HG02981 (cell line): ENCODE measurements around the gene ITPRID1.
A peak's percentile ranks its signal among the peaks of the same experiment; 100 is the strongest.

Source experiments
- ATAC-seq: cut with Tn5 transposase; IDR thresholded peaks from one replicate; pipeline ENCODE4 v1.9.1; 2021; ENCODE audit warnings: mild to moderate bottlenecking, moderate library complexity; ENCODE audit not compliant: unreplicated experiment

The ITPRID1 gene

GRCh38 chr7:31633467-31633866 lies 119.6 kb downstream of the ITPRID1 start:
- no peak for ATAC-seq

DNA sequence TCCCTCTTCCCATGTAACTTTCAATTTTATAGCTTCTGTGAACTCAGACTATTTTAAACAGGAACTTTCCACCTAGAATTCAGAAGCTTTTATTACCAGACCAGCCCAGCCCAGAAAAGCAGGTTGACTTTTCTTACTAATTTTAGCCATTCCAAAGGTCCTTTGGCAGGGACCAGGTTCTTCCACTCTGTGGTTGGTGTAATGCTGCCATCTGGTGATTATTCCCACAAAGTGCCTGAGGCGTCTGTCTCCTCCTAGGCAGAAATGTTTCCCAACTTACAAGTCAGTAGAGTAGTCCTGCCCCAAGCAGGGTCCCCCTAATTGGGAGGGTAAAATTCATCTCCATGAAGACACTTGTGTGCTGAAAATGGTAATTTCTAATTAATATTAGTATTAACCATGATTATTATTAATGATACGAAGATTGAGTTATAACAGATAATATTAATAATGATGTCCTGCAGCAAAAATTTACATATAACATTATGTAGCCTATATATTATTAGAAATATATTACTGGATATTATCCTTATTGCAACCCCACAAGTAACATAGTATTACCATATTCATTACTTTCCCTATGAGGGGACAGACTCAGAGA lies 120.1 kb downstream of the ITPRID1 start:
- no peak for ATAC-seq

DNA sequence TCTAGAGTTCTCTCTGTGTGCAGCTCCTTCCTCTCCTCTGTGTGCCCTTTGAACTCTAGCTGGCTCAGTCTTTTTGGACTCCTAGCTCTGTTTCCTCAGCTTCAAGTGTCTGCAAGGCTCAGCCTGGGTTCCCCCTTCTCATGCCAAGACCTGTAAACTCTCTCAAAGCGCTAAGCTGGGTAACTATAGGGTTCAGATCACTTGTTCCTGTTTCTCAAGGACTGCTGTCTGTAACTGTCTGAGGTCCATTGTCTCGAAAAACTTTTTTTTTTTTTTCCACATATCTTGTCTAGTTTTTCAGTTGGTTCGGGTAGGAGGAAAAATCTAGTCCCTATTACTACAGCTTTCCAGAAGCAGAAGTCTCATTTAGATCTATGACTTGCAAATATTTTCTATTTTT lies 126.5 kb downstream of the ITPRID1 start:
- ATAC-seq: no peak

- ATAC-seq: no peak
Measured at GRCh38 chr7:31642681-31643115, 128.8 kb downstream of the ITPRID1 start.

DNA sequence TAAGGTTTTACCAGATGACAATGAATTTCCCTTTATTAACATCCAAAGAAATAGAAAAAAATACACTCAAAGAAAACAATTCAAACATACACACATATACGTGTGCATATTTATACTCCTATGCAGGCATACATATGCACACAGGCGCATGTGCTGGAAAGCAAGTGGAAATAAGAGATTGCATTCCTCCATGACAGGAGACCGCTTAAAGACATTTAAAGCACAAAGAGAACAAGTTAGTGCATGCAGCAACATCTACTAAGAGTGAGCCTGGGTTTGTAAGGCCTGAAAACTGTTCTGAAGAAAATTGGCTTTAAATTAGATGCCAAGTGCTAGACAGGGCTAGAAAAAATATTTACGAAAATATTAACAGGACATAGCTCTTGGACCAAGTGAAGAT lies 133.1 kb downstream of the ITPRID1 start:
- ATAC-seq: no peak

- ATAC-seq: no peak
Measured at GRCh38 chr7:31647511-31647910, 133.6 kb downstream of the ITPRID1 start.

DNA sequence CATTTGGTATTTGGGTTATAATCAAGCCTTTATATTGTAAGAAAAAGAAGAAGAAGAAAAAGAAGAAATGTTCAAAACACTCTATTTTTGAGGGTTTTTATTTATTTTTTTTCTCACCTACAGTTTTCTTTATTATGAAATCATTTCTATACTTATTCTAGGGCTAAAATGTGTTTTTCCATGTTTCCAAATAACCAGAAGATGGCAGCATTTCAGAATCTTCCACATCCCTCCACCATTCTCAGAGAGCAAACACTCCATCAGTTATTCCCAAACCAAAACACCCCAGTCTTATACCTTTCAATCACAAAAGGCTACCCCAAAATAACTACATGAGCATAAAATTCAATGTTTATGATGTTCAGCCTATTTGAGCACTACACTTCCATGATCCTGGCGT lies 134.4 kb downstream of the ITPRID1 start:
- ATAC-seq: no peak

DNA sequence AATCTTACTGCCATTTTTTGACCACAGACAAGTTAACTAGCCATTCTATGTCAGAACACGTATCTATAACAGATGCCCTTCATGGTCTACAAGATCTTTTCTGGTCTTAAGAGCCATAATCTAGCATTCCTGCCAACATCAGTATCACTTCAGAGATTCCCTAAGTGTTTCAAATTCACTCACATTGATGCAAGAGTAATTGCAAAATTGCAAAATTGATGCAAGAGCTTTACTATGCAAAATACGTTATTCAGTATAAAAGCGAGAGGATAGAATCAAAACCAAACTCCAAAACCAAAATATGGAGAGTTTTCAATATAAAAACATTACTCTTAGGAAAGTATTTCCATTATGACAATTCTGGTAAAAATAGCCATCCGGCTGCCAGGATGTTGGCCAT lies 135.0 kb downstream of the ITPRID1 start:
- ATAC-seq: no peak

- no peak for ATAC-seq
Measured at GRCh38 chr7:31651234-31652062, 137.6 kb downstream of the ITPRID1 start.

- ATAC-seq: no peak
Measured at GRCh38 chr7:31652063-31652326, 138.1 kb downstream of the ITPRID1 start.

DNA sequence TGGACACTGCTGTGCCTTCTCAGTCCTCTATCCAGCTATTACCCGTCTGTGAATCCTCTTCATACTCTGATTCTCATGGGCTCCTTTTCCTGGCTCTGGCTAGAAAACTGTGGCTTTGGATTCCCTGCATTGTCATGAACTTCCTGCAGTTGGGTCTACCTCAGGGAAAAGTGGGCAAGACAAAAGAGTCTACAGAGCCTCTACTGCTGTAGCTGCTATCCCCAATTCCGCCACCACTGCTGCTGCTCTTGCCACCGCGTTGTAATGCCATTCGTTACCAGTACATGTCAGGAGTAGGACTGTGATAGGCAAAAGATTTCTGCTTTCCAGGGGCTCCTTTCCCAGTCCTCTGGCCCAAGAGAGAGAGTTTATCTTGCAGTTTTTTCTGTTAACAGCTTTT lies 149.2 kb downstream of the ITPRID1 start:
- no peak for ATAC-seq

DNA sequence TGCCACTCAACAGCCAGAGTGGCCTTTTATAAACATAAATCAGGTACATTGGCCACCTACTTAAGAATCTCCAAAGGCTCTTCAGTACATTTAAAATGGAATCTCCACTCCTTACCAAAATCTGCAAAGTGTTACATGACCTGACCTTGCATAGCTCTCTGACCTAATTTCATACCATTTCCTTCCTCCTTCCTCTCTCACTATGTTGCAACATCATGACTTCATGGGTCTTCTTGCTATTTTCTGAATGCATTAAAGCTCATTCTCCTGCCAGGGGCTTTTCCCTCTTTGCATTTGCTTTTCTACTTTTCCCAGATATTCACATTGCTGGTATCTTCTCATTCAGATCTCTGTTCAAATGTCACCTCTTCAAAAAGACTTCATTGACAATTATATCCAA lies 151.0 kb downstream of the ITPRID1 start:
- ATAC-seq: no peak

GRCh38 chr7:31665546-31665945 lies 151.7 kb downstream of the ITPRID1 start:
- ATAC-seq: no peak

GRCh38 chr7:31669461-31669860 lies 155.6 kb downstream of the ITPRID1 start:
- ATAC-seq: no peak

DNA sequence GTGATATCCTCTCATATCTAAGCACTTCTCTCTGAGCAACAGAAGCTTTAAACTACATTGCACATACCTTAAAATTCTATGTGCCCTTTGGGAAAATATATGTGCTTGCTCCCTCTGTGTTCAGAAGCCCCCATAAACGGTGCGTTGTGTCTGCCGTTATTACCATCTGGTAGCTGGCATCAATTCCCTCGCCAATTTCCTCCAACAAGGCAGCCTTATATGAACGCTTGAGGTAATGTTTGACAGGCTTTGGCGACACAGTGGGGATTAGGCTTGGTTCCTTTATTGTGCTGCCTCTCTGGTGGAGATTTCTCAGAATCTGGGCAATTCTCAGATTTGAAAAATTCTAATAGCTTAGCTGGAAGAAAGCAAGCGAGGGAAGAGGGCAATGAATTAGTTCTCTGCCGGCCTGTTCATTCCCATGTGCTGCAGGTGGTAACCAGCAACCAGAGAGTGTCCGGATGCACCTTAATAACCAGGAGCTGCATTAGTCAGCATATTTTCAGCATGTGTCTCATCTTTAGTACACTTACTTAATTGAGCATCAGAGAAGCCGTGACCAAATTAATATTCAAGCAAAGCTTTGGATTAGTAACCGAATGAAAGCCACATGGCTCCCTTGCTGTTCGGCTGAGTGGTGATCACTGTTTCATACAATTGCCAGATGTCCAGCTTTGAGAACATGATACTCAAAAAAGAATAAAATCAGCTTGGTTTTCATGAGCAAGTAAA lies 165.8 kb downstream of the ITPRID1 start:
- ATAC-seq: no peak

- ATAC-seq: no peak
Measured at GRCh38 chr7:31683445-31684225, 169.7 kb downstream of the ITPRID1 start.

DNA sequence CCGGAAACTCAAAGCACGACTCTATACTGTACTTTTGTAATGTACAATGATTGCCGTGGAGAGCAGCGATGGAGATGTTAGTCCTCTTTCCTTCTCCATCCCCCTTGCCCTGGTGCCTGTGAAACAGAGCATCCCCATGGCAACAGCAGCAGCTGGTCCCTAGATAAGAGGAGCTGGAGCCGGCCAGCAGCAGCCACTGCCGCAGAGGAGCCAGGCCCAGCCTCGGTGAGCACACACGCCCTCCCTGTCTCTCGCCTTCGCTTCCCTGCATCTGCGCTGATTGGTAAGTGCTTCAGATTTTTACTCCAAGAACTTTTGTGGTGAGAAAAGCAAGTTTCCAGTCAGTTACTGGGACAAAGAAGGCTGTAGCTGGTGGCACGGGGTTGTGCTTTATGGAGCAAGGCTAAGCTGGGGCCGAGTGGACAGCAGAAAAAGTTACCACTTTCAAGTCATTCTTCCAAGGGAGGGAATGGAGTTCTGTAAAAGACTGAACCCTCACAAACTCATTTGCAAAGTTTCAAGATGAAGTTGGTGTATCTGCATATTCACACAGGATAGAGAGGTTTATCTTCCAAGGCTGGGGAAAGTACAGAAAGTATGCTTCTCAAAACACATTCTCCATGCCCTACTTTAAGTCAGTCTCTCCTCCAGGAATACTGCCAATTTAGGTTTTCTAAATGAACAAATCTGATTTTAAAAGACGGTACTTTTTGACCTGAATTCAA lies 173.3 kb downstream of the ITPRID1 start, which contains the start of gene PPP1R17:
Gene PPP1R17, plus strand, starts transcription at position 192 of the 725 bp plus-strand sequence. CDS start 5,227 bp downstream, outside the sequence.
- no peak for ATAC-seq

- peak; percentile 94 for ATAC-seq
Measured at GRCh38 chr7:31688372-31688771, 174.5 kb downstream of the ITPRID1 start.

DNA sequence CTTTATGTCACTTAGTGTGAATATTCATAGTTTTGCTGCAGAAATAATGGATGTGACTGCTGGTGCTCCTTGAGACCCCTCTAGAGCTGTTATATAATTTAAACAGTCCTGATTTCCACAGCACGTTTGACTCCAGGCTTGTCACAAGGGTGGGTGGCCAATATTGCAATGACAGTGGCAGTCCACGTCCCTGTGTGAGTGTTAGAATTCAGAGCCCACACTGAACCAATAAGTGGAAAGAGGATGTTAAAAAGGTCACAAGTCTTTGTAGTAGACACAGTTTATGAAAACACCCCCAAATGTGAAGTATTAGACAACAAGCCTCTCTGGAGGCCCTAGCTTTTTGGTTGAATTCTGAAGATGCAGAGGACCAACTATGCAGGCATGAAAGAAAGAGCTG lies 175.1 kb downstream of the ITPRID1 start:
- no peak for ATAC-seq

DNA sequence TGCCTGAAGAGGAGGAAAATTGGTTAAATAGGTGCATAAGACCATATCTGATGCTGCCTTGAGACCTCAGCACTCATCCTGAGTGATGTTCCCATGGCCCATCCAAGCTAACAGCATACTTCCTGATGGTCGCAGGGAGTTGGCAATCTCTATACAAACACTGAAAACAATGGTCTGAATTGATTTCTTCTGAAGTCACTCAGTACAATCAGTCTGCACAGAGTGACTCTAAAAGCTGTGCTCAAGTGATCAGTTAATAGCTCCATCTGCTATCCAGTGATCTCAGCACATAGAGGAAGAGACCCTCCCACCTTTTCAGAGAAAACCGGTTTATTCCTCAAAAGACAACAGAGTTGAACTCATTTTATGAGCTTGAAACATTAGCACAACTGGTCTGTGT lies 177.0 kb downstream of the ITPRID1 start:
- ATAC-seq: no peak

- no peak for ATAC-seq
Measured at GRCh38 chr7:31692451-31692850, 178.6 kb downstream of the ITPRID1 start.
